Amygdala (tissue), 56 donors: ENCODE results near the gene INPP4A.
A peak's percentile ranks its signal among the peaks of the same experiment; 100 is the strongest.

Experiments used
- DNase-seq, 56 donors: peaks; one replicate each; lab custom pipeline; 2025; lab: John Stamatoyannopoulos, UW

Gene INPP4A

DNA sequence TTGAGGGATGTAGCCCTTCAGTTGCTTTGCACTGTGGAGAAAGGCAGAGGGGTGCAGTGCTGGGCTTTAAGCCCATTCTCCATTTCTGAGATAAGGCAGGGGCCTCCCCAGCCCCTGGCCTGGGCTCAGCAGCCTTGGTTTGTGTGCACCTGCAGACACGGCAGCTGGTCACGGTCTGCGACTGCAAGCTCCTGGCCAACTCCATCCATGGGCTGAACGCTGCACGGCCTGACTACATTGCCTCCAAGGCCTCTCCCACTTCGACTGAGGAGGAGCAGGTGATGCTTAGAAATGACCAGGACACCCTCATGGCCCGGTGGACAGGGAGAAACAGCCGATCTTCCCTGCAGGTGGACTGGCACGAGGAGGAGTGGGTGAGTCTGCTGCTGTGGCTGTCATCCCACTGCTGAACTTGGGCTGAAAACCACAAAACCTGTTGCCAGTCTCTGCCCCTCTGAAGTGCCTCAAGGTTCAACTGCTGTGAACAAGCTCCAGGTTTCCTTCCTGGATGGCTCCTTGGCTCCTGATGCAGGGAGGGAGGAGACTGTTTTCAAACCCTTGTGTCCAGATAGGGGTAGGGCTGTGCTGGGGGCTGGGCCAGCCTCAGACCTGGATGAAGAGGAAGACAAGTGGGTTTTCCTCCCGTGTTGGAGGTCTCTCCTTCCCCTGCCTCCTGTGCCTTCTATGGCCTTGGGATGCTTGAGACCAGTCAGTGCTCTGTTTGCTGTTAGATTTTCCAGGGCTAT is 109.6 kb downstream of the INPP4A start:
- DNase-seq: no peak

DNA sequence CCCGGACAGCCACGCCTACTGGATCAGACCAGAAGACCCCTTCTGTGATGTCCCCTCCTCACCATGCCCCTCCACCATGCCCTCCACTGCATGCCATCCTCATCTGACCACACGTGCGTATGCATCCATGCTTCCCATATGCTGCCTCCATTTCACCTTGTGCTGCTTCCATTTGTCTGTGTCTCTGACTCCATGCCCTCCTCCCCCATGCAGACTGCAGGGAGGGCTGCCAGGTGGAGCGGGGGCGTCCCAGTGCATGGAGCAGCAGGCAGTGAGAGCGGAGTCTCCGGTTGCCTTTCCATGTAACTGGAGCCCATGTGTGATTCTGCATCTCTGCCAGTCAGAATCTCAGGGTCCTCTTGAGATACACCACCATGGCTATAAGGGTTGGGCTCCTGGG is 111.0 kb downstream of the INPP4A start:
- DNase-seq: peak in 1 of 56 donors; percentile 10

DNA sequence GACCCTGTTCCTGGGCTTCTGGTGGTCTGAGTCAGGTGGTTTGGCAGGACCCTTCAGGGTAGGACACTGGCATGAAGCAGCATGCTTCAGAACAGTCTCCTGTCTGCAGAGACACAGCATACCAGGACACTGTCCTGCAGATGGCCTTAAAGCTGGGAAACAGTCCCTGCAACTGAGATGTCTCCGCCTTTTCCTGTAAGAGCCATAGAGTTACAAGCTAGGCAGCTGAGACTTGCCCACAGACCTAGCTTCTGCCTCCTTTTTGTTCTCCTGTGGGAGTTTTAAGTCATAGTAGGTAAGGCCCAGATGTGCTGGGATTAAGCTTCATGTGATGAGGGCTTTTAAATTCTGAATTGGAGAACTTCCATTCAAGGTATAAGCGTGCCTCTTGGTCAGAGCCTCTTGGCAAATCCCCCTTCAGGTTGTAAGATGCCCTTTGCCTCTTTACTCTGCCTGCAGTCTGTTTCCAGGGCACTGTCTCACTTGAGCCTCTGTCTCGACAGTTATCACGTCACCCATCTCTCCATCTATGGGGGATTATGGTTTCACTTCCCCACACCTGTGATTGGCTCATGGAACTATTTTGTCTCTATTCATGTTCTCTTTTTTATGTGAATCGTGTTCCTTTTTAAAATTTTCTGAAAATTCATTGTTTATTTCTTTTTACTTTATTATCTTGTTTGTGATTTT is 111.8 kb downstream of the INPP4A start:
- DNase-seq: no peak

DNA sequence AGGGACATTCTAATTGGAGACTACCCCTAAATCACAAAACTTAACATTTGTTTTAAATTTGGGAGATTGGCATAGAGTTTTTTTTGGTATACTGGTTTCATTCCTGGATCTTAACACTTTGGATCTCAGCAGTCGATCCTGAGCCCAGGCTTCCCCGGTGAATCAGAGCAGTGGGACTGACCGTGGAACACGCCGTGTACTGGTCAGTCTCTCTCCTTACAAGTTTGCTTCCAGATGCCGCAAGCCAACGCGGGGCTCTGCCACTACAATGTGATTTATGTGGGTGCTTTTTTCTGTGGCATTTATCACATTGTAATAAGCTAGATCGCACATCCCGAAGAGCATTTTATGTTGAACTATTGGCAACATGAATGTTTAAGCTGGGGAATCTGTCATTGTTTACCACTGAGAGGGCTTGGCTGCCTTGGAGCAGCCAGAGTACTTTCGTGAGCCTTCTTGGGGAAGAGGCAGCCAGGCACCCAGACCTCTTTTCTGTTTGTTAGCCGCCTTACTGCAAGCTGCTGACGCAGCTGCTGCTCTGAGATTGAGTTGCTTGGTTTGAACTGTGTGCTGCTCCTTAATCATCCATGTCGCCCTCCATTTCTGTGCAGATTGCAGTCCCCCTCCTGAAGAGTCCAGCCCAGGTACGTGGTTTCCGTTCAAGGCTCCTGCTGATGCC is 114.3 kb downstream of the INPP4A start:
- DNase-seq: no peak

DNA sequence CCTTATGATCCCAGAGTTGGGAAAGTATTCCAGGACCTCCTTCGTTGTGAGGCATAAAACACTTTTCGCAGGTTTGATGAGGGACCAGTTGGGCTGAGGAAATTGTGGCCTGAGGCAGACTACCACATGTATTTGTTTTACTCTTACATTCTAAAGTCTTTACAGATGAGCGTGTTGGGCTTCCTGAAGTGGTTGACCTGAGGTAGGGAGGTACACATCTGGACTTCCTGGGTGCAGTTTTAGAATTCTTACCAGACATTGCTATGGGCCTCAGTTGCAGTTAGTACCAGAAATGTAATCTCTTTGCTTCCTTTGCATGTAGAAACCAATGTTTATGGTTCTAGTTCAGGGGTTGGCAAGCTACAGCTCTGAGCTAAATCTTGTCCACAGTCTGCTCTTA is 114.9 kb downstream of the INPP4A start:
- DNase-seq: no peak

DNA sequence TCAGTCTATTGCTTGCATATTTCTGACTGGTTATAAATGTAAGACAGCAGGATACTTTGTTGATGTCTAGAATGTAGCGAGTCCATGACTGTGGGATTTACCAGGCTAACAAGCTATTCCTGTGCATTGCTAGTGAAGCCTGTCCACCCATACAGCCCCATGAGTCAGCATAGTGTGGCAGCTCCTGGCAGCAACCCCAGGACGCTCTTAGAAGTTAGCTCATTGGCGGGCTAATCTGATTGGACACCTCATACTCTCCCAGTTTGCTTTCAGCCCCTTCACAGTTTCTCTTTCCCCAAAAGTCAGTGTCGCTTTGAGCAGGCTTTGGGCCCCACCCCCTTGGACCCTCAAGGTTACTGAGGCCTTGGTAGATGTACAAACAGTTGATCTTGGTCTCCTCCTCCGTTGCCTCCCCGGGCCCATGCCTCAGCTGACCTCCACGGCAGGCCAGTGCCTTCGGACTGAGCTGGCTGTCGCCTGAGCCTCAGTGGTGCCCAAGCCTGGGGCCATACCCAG is 115.7 kb downstream of the INPP4A start:
- DNase-seq: peak in 2 of 56 donors; percentile 9 to 27

DNA sequence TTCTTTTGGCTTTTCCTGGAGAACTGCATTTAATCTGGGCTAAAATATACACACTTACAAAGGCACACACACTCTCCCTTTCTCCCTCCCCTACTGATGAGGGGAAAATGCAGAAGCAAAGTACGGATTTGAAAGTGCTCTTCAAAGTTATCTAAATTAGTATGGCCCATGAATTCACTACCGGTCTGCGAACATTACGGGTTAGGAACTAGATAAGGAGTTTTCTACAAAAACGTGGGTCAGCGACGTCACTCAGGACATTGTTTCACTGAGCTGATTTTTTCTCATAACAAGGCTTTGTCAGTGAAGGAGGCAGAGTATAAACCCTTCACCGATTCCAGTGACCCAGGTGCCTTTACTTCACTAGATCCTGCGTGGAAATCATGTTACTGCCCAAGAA is 116.4 kb downstream of the INPP4A start:
- DNase-seq: no peak

DNA sequence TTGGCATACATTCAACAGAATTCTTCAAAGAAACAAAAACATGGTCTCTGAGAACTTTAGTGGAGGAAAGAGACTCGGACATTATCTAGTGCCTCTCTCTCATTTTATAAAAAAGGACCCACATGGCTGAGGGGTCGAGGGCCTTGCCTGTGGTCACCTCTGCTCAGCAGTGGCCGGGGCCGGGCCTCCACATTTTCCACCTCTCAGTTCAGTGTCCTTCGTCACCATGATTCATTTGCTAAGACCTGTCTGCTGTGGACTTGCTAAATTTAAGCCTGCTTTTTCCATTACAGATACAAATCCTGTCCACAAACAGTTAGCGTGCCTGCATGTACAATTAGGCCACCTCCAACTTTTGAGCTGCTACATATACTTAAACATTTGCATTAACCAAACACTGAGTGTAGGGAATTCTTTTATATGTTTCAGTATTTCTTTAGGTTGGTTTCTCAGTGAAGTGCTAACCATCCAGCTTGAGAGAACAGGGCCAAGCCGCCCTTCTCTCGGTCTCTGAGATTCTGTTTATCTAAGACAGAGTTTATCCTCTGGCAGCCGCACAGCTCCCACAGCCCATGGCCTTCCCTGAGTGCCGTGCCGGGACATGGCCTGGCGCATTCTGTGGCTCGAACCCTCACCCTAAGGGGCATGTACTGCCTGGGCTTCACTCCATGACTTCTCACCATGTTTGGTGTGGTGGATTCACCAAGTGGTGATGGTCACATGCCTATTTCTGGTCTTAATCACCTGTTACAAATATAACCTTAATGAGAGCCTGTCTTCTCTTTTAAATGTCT is 117.4 kb downstream of the INPP4A start:
- no peak for DNase-seq

DNA sequence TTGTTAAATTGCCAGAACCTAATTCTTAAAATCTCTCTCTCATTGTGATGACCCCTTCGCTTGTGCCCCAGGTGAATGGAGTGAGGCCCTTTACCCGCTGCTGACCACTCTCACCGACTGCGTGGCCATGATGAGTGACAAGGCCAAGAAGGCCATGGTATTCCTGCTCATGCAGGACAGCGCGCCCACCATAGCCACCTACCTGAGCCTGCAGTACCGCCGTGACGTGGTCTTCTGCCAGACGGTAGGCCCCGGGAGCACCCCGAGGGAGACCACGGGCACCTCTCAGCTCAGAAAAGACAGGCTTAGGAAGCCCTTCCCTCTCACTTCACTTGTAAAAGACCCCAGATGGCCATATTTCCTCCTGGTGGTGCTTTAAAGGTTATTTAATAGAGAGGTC is 118.7 kb downstream of the INPP4A start:
- no peak for DNase-seq

DNA sequence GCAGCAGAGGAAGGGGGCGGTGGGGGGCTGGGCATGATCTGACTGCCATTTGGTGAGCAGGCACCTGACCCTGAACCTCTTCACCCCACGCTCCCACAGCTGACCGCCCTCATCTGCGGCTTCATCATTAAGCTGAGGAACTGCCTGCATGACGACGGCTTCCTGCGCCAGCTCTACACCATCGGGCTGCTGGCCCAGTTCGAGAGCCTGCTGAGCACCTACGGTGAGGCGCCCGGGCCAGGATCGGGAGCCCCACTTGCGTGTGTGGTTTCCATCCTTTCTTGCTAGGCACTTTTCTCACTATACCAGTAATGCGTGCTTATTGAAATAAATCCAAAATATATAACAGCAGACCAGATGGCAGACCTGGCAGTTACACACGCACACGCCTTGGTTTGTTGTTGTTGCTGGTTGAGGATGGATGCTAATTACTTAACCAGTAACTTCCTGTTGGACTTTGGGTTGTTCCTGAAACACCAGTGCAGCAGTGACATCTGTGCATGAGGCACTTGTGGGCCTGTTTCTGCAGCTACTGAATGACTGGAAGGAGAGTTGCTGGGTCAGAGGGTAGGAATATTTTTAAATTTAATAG is 120.0 kb downstream of the INPP4A start:
- no peak for DNase-seq

DNA sequence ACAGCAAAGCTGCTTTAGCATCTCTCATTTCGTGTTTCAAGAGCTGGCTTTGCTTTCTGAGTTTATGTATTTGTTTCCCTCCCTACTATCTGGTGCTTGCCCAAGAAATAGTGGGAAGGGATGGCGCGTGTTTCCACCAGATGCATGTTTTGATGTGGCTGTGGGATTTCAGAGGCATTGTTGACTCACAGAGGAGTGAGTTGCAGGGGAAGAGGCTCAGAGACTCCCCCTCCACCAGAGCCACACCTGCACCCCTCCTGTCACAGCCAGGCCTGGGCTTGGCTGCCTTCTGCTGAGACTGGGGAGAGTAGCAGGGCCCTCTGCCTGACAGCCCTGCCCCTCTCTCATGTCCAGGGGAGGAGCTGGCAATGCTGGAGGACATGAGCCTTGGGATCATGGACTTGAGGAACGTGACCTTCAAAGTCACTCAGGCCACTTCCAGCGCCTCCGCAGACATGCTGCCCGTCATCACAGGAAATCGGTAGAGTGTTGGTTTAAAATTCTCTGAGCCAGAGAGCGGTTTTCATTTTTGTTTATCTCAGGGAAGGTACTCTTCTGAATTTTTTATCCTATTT is 120.7 kb downstream of the INPP4A start:
- DNase-seq: peak in 4 of 56 donors; percentile 8 to 33 (median 22)

DNA sequence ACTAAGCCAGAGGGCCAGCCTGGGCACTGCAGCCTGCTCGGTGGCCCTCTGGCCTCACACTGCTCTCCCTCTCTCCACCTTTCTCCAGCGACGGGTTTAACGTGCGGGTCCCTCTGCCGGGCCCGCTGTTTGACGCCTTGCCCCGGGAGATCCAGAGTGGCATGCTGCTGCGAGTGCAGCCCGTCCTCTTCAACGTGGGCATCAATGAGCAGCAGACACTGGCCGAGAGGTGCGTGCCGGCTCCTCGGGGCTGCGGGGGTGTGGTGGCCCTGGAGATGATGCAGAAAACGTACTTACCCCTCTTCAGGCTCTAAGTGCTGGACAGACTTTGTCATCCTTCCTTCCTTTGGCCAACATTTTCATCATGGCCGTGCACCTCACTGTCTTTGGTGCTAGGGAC is 121.3 kb downstream of the INPP4A start:
- no peak for DNase-seq

DNA sequence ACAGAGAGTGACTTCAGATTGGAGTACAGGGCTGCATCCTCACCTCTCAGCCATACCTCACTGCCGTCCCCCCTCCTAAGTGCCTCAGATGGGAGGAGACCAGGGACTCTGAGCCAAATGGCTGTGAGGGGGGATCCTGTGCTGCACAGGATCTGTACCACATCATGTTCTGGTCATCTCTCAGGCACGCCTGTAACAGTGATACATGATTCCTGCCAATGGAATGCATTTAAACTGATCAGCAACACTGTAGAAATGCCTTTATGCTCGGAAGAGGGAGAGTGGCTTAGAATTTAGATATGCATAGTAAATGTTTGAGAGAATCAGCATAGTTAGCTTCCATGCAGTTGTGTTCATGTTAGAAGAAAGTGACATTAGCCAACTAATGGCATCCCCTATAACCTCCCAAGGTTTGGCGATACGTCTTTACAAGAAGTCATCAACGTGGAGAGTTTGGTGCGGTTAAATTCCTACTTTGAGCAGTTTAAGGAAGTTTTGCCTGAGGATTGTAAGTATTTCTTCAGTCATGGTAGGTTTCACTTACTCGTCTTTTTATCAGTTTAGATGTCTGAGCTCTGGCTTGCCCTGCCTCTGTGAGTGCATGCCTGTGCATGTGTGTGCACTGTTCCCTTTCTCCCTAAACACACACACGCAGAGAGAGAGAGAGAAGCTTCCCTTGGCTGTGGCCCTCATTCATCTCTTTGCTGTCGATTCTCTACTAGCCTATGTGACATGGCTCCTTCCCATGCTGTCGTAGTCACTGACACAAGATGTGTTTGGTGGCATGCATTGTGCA is 123.7 kb downstream of the INPP4A start:
- DNase-seq: no peak

DNA sequence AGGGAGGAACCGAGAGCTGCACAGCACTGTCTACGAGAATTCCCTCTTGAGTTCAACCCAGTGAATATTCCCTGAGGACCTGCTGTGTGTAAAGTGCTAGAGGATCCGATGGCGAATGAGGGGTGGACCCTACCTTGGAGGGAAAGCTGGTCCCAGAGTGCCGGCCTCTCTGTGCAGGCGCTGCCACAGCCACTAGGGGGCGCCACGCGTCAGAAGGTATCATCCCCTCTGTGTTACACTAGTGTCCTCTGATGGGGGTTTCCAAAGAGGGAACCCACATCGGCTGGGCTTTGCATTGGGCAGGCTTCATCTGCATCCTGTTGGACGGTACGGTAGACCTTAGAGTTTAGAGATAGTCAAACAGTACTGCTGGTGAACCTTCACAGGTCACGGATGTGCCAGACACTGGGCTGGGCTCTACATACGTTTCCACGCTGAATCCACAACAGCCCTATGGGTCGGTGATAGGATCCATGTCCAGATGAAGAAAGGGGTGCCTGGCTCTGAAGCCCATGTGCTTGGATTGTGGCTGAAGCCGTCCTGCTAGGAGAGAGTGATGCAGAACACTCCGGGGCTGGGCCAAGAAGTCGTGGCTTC is 124.6 kb downstream of the INPP4A start:
- DNase-seq: peak in 10 of 56 donors; percentile 1 to 55 (median 14)

DNA sequence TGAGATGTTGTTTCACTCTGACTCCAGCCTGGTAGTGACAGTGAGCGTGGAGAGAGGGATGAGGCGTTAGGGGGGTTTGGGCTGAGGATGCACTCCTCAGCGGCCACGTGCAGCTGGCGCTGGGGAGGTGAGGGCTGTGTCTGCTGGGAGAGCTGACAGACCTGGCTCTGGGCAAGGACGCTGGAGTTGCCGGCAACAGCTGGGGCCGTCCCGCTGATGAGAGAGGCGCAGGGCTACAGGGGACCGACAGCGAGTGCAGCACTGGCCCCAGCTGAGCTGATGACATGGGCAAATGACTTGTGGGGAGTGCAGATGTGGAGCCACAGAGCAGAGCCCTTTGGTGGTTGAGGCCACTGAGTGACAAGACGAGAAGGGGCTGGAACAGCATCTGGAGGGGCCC is 125.3 kb downstream of the INPP4A start:
- no peak for DNase-seq

DNA sequence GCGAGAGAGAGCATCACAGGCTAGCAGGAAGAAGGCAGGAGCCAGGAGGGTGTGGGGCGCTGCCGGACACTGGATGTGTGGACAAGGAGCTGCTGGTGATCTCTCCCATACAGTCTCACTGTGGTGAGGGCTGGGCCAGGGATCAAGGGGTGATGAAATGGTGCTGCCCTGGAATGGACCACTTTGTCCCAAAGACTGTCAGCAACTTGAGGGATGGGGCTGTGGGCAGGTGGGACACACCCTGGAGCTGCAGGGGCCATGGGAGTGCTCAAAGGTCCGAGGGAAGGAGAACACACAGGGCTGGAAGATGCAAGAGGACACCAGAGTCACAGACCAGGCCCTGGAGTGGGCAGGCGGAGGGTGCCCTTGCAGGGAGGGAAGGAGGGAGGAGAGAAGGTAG is 125.7 kb downstream of the INPP4A start:
- DNase-seq: no peak

DNA sequence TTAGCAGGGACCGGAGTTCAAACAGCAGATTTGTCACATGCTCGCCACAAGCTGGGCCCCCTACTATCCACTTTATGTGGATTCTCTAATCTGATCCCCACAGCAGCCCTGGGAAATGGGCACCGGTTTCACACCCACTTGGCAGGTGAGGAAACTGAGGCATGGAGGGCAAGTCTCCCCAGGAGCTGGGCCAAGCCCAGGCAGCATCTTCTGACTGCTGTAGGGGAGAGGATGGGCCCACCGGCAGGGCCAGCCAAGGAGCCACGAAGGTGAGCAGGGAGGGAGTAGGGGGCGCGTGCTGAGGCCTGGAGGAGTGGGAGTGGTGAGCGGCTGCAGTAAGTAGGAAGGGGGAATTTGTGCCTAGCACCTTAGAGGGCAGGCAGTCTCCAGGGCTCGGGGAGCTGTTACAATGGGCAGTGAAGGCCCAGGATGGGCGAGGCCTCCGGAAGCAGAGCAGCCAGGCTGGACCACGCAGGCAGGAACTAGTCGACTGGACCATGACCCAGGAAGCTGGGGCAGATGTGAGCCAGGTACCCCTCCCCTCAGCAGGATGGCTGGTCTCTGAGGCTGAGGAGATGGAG is 126.6 kb downstream of the INPP4A start:
- DNase-seq: no peak

DNA sequence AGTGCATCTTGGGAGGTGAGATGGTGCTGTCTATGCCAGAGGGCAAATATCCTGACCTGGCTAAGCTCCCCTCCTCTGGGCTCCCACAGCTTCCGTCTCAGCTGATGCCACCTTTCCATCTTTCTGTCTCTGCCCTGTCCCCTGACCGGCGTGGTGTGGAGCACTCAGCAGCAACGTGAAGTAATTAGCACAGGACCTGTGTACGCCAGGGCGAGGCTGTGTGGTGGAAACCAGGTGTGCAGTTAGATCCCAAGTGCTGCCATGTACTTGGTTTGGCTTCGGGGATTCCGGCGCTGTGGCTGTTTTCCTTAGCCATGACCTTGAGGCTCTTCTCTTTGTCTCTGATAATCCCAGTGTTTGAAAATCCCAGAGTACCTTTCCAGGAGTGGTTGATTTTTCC is 127.1 kb downstream of the INPP4A start:
- no peak for DNase-seq
